AG10803 (cell line): Measurements from ENCODE around the gene SUCLG1.

Experiments
- DNase-seq: peaks from one replicate; pipeline ENCODE4 v3.0.0; 2010; ENCODE audit warnings: low read depth
- H3K4me3 ChIP-seq: 2 replicates; pipeline ENCODE4 v1.5.1; 2011; ENCODE audit warnings: mild to moderate bottlenecking, low read length, control low read depth
- TF ChIP-seq, protein P1 (sequence below): conservative IDR thresholded peaks from 2 replicates; pipeline ENCODE4 v1.5.1; 2011; ENCODE audit warnings: mild to moderate bottlenecking, low read length, control low read depth, inconsistent platforms

Gene SUCLG1

DNA sequence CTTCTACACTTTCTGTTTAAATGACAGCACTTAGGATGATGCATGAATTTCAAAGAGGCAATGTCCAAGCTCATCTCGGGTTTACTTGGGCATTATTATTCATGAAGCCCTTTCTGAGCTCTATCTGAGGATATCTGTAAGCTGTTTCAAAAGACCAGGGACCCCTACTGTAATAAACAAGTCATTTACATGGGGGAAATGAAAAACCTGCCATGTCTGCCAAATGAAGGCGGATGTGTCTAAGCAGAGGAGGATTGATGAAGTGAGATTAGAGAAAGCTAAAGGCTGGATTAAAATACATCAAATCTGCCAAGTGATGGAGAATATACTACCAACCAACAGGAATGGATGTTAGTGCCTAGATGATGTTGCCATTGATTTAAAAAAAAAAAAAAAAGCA lies 64.5 kb downstream of the SUCLG1 start:
- no peak overlapping the region for H3K4me3 ChIP-seq
- TF ChIP-seq, protein P1, sequence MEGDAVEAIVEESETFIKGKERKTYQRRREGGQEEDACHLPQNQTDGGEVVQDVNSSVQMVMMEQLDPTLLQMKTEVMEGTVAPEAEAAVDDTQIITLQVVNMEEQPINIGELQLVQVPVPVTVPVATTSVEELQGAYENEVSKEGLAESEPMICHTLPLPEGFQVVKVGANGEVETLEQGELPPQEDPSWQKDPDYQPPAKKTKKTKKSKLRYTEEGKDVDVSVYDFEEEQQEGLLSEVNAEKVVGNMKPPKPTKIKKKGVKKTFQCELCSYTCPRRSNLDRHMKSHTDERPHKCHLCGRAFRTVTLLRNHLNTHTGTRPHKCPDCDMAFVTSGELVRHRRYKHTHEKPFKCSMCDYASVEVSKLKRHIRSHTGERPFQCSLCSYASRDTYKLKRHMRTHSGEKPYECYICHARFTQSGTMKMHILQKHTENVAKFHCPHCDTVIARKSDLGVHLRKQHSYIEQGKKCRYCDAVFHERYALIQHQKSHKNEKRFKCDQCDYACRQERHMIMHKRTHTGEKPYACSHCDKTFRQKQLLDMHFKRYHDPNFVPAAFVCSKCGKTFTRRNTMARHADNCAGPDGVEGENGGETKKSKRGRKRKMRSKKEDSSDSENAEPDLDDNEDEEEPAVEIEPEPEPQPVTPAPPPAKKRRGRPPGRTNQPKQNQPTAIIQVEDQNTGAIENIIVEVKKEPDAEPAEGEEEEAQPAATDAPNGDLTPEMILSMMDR, result no peak
- DNase-seq, result no peak

DNA sequence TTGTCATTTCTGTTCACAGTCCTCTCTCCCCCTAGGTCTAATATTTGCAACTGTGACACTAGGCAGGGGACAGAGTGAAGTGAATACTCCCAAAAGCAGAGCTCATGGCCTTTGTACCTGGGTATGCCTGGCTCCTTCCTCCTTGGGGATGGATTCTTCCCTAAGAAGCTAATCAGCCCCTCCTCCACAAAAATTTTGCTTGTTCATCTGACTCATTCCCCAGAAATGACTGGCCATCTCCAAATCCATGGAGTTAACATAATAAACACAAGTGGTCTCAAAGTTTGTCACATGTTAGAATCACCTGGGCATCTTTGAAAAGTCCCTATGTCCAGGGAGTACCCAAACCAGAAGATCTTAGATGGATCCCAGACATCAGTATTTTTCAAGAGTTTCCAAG lies 65.3 kb downstream of the SUCLG1 start:
- no peak overlapping the region for H3K4me3 ChIP-seq
- TF ChIP-seq, protein P1, result no peak
- DNase-seq, result peak; percentile 18

DNA sequence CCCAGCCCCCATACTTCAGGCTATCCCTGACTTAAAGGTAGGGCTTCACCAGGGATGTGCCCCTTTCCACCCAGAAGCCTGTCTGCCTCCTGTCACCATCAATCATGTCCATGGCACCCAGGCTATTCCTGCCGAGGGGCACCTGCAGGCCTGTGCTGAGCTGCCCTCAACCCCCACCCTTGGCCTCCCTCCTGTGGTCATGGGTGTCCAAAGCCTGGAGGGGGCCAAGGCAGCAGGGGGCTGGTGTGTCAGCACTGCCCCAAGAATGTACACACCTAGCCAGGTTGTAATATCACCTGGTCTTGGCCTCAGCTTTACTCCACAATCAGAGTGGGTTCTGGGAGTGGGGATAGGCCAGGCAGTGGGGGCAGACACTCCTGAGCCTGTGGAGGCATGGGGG lies 69.3 kb downstream of the SUCLG1 start:
- no peak overlapping the region for H3K4me3 ChIP-seq
- DNase-seq, result no peak
- TF ChIP-seq, protein P1, result no peak

DNA sequence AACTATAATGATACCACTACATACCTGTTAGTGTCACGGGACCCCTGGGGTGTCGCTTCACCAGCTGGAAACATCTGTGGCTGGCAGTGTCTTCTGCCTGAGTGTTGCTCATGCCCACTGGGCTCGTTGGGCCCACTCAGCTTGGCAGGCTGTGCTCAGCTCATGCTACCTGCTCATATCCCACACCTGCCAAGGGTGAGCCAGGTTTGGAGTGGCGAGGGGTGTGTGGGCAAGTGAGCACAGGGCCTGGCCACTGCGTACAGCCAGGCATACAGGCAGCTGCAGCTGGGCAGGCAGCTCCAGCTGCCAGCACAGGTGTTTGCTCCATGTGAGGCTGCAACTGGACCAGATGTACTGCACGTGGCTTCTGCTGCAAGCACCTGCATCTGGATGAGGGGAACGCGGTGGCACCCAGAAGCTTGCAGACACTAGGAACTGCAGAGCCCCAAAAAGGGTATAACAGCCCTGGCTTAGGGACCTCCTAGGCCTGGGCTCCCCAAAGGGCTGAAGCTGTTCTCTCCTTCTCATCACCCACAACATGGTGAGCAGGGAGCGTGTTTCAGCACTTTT lies 70.1 kb downstream of the SUCLG1 start:
- TF ChIP-seq, protein P1, result no peak
- no peak for DNase-seq
- H3K4me3 ChIP-seq, result no peak overlapping the region

DNA sequence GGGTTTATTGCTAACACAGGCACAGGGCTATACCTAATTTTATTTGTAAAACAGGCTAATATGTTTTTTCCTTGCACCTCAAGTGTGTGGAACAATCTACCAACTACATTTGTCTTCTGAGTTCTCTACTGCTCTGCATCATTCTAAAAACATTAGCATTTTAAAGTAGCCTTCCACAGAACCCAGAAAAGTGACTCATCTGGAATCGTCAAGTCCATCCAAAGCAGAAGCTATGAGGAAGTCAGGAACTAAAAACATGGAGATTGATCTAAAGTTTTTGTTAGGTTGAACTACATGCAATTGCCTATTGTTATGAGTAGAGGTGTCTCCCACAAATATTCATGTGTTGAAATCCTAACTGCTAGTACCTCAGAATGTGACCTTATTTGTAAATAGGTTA lies 70.9 kb downstream of the SUCLG1 start:
- DNase-seq, result peak; percentile 21
- H3K4me3 ChIP-seq, result no peak overlapping the region
- TF ChIP-seq, protein P1, result no peak

DNA sequence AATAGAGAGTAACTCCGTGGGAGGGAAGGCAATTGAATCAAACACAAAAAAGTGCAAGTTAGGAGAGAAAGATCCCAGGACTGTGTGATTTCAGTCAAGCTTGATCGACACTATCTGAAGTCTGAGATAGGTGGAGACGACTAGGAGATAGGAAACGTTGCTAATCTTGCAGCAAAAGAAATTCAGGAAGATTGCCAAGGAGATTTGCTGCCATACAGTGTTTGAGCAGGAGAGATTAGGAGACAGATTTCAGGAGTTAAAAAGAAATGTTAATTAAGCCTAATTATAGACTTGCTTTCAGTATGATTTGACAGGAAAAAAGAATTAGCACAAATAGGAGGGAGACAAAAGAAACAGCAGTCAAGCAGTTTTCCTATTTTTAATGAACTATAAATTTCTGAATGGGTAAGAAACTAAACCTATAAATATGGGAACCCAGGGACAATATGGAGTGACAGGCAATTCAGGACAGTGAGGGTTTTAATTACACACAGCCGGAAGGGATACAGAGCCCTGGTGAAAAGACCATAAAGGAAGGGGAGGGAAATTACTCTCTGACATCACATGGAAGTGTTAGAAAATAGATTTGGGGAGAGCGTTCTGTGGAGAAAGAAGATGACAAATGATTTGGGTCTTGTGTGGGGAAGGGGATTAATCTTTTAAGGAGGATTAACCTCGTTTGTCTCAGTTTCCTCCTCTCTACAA lies 72.6 kb downstream of the SUCLG1 start:
- DNase-seq, result no peak
- no peak overlapping the region for H3K4me3 ChIP-seq

DNA sequence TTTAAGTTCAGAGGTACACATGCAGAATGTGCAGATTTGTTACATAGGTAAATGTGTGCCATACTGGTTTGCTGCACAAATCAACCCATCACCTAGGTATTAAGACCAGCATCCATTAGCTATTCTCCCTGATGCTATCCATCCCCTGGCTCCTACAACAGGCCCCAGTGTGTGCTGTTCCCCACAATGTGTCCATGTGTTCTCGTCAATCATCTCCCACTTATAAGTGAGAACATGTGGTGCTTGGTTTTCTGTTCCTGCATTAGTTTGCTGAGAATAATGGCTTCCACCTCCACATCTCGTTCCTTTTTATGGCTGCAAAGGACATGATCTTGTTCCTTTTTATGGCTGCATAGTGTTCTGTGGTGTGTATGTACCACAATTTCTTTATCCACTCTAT lies 75.8 kb downstream of the SUCLG1 start:
- TF ChIP-seq, protein P1, result no peak
- no peak overlapping the region for H3K4me3 ChIP-seq
- no peak for DNase-seq

More for the DNA sequence above, 72.6 kb downstream of the SUCLG1 start:
- TF ChIP-seq, protein P1, result no peak
